ENCODE data around the gene EDC3. TPM values are rescaled to one million over a fixed set of nuclear protein-coding genes. Genes with fewer than 3 reads are reported as not detected.
A peak's percentile ranks its signal among the peaks of the same experiment; 100 is the strongest.

EDC3 gene
- total and polyA plus RNA-seq, 9 of the 15 experiments (the other 6 are each of a cell fraction or from before 2014, with no cell fraction given): 11.7 to 63.9 (median 32.8) TPM

GRCh38 chr15:74611834-74612233, 84.0 kb downstream of the EDC3 start (continued):
- no peak for TF ChIP-seq HIVEP1 (CRISPR knock-in tag; IDR thresholded peaks at IDR 0.05)

- Histone ChIP-seq H3K9ac (ENCODE audit: insufficient read depth in 1 of 2, low read depth in 2 of 2, low read length in 2 of 2) (peak overlapping the region in 1 of 2 experiments; percentile 48; a peak in 1 of 4 replicates), H4K20me1 (replicated peaks; ENCODE audit: control insufficient read depth, insufficient read depth, low read length) (peaks cover 19% of the 10 kb centered on the region), H3K4me2 (ENCODE audit: insufficient read depth, low read length) (no peak overlapping the region), H2AFZ (ENCODE audit: low read depth, low read length) (no peak overlapping the region), H3K4me1 (replicated peaks in 1 of 2; ENCODE audit: control insufficient read depth in 2 of 2, insufficient read depth in 2 of 2, low read length in 2 of 2) (peaks cover 17 to 56% of the 10 kb centered on the region in 2 experiments), H3K36me3 (ENCODE audit: control insufficient read depth, insufficient read depth, low read length) (no peaks in the 10 kb centered on the region), H3K79me2 (ENCODE audit: control insufficient read depth, insufficient read depth, low read length) (peaks cover 14% of the 10 kb centered on the region), H3K9me1 (ENCODE audit: control insufficient read depth, insufficient read depth, low read length) (no peaks in the 10 kb centered on the region), H3K4me3 (no peak overlapping the region), H3K9me3 (replicated peaks; ENCODE audit: control insufficient read depth, insufficient read depth, low read depth, low read length) (no peaks in the 10 kb centered on the region), H3K27ac (ENCODE audit: extremely low read depth, low read depth, low read length) (no peak overlapping the region), H3K27me3 (ENCODE audit: control insufficient read depth in 2 of 2, insufficient read depth in 2 of 2, low read length in 2 of 2) (peaks cover 0 to 11% of the 10 kb centered on the region in 2 experiments; a peak in 2 of 5 replicates)
- no peak for FAIRE-seq
- 32% methylated on average over 9 of the region's 11 CpGs for WGBS (ENCODE audit: insufficient coverage, low coverage, missing lambda C conversion rate)
- CTCF ChIA-PET (ENCODE audit: low intra/inter-chr PET ratio): no interaction called here
- in situ Hi-C loops (cut with MboI): loop anchor here (5.0 kb wide), 1 partner anchor 64 kb away; no protein-coding TSS in a partner anchor
- intact Hi-C loops (cut with micrococcal nuclease): loop anchor here (5.0 to 10.0 kb wide), 2 partner anchors 149 to 617 kb away; partner anchors contain the start of genes PML, STOML1 and UBL7
- no TSS peak for BruUV-seq (replicated peaks)
- no peak for DNase-seq (ENCODE audit: extremely low read depth in 1 of 4, low spot score in 3 of 4)
- TF ChIP-seq TAL1 (IDR thresholded peaks at IDR 0.05) (no peak), BDP1 (IDR thresholded peaks at IDR 0.05; ENCODE audit: insufficient read depth, insufficient read length) (no peak), TCF3 (CRISPR knock-in tag; IDR thresholded peaks at IDR 0.05) (no peak), POU5F1 (IDR thresholded peaks at IDR 0.05; ENCODE audit: borderline replicate concordance, low read depth, low read length, partially characterized antibody) (no peak)
- no peak for ATAC-seq
- POLR2A ChIA-PET: interaction anchor here (0.6 to 9.7 kb wide), 5 partner anchors 10 to 285 kb away, joined by 3 to 111 read pairs (median 3); no protein-coding TSS in a partner anchor
Observed at GRCh38 chr15:74611341-74611740, 84.5 kb downstream of the EDC3 start.

Data from K562 (cell line).